KOPT-K1 (cell line): Measurements from ENCODE around the gene LAMA4.

ENCODE experiments used
- H3K27ac ChIP-seq: fragments of 200-600 bp; sonication (generic); 2 replicates; pipeline ENCODE4 v1.5.1; 2016; ENCODE audit warnings: antibody characterized with exemption, mild to moderate bottlenecking, low read depth, low read length; ENCODE audit not compliant: poor library complexity, severe bottlenecking
- H3K36me3 ChIP-seq: fragments of 200-600 bp; sonication (generic); 2 replicates; pipeline ENCODE4 v1.5.1; 2017; ENCODE audit warnings: antibody characterized with exemption, mild to moderate bottlenecking, low read length, moderate library complexity; ENCODE audit not compliant: insufficient read depth
- H3K9me3 ChIP-seq: fragments of 200-600 bp; sonication (generic); 2 replicates; pipeline ENCODE4 v1.5.1; 2017; ENCODE audit warnings: antibody characterized with exemption, low read length, mild to moderate bottlenecking; ENCODE audit not compliant: insufficient read depth, poor library complexity, severe bottlenecking

LAMA4 gene

GRCh38 chr6:112286010-112286409, 31.6 kb upstream of the LAMA4 start:
- no peaks in the 10 kb centered on the region for H3K9me3 ChIP-seq
- no peaks in the 10 kb centered on the region for H3K36me3 ChIP-seq
- H3K27ac ChIP-seq: no peak overlapping the region

- no peaks in the 10 kb centered on the region for H3K36me3 ChIP-seq
- no peak overlapping the region for H3K27ac ChIP-seq
- no peaks in the 10 kb centered on the region for H3K9me3 ChIP-seq
These were observed 30.2 kb upstream of the LAMA4 start for GRCh38 chr6:112284603-112285002.

GRCh38 chr6:112283621-112284020, 29.3 kb upstream of the LAMA4 start:
- Histone ChIP-seq H3K27ac (no peak overlapping the region), H3K36me3 (no peaks in the 10 kb centered on the region), H3K9me3 (no peaks in the 10 kb centered on the region)

GRCh38 chr6:112281821-112282615, 27.7 kb upstream of the LAMA4 start:
- Histone ChIP-seq H3K36me3 (no peaks in the 10 kb centered on the region), H3K27ac (no peak overlapping the region), H3K9me3 (no peaks in the 10 kb centered on the region)

- no peak overlapping the region for H3K27ac ChIP-seq
- no peaks in the 10 kb centered on the region for H3K36me3 ChIP-seq
- no peaks in the 10 kb centered on the region for H3K9me3 ChIP-seq
These were observed 24.9 kb upstream of the LAMA4 start for GRCh38 chr6:112279031-112279935.

- Histone ChIP-seq H3K36me3 (no peaks in the 10 kb centered on the region), H3K9me3 (no peaks in the 10 kb centered on the region), H3K27ac (no peak overlapping the region)
These were observed 21.0 kb upstream of the LAMA4 start for GRCh38 chr6:112275365-112275764.

GRCh38 chr6:112274774-112275173, 20.4 kb upstream of the LAMA4 start:
- Histone ChIP-seq H3K36me3 (no peaks in the 10 kb centered on the region), H3K9me3 (no peaks in the 10 kb centered on the region), H3K27ac (no peak overlapping the region)

GRCh38 chr6:112272799-112273198, 18.4 kb upstream of the LAMA4 start:
- Histone ChIP-seq H3K36me3 (no peaks in the 10 kb centered on the region), H3K9me3 (no peaks in the 10 kb centered on the region), H3K27ac (no peak overlapping the region)

- Histone ChIP-seq H3K27ac (no peak overlapping the region), H3K9me3 (no peaks in the 10 kb centered on the region), H3K36me3 (no peaks in the 10 kb centered on the region)
These were observed 16.4 kb upstream of the LAMA4 start for GRCh38 chr6:112270756-112271155.

- Histone ChIP-seq H3K27ac (no peak overlapping the region), H3K9me3 (no peaks in the 10 kb centered on the region), H3K36me3 (no peaks in the 10 kb centered on the region)
These were observed 15.7 kb upstream of the LAMA4 start for GRCh38 chr6:112269979-112270566.

GRCh38 chr6:112269114-112269513, 14.7 kb upstream of the LAMA4 start:
- no peak overlapping the region for H3K27ac ChIP-seq
- H3K9me3 ChIP-seq: no peaks in the 10 kb centered on the region
- no peaks in the 10 kb centered on the region for H3K36me3 ChIP-seq

- Histone ChIP-seq H3K36me3 (no peaks in the 10 kb centered on the region), H3K27ac (no peak overlapping the region), H3K9me3 (no peaks in the 10 kb centered on the region)
These were observed 14.3 kb upstream of the LAMA4 start for GRCh38 chr6:112268654-112269053.

GRCh38 chr6:112268019-112268418, 13.7 kb upstream of the LAMA4 start:
- Histone ChIP-seq H3K9me3 (no peaks in the 10 kb centered on the region), H3K27ac (no peak overlapping the region), H3K36me3 (no peaks in the 10 kb centered on the region)

- Histone ChIP-seq H3K27ac (no peak overlapping the region), H3K9me3 (no peaks in the 10 kb centered on the region), H3K36me3 (no peaks in the 10 kb centered on the region)
These were observed 12.0 kb upstream of the LAMA4 start for GRCh38 chr6:112266331-112266730.

GRCh38 chr6:112259337-112259675, 4.9 kb upstream of the LAMA4 start:
- Histone ChIP-seq H3K9me3 (no peaks in the 10 kb centered on the region), H3K27ac (no peak overlapping the region), H3K36me3 (no peaks in the 10 kb centered on the region)
